ENCODE data around the gene NUDT5.
"Not testable (repeated sequence)": the region's sequence is repeated elsewhere in the genome, so short reads cannot be mapped to it uniquely, and the experiment has no call there.

DNA sequence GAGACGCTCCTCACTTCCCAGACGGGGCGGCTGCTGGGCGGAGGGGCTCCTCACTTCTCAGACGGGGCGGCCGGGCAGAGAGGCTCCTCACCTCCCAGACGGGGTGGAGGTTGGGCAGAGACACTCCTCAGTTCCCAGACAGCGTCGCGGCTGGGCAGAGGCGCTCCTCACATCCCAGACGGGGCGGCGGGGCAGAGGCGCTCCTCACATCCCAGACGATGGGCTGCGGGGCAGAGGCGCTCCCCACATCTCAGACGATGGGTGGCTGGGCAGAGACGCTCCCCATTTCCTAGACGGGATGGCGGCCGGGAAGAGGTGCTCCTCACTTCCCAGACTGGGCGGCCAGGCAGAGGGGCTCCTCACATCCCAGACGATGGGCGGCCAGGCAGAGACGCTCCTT is 30.7 kb upstream of the NUDT5 start:
- TF ChIP-seq, protein P1, sequence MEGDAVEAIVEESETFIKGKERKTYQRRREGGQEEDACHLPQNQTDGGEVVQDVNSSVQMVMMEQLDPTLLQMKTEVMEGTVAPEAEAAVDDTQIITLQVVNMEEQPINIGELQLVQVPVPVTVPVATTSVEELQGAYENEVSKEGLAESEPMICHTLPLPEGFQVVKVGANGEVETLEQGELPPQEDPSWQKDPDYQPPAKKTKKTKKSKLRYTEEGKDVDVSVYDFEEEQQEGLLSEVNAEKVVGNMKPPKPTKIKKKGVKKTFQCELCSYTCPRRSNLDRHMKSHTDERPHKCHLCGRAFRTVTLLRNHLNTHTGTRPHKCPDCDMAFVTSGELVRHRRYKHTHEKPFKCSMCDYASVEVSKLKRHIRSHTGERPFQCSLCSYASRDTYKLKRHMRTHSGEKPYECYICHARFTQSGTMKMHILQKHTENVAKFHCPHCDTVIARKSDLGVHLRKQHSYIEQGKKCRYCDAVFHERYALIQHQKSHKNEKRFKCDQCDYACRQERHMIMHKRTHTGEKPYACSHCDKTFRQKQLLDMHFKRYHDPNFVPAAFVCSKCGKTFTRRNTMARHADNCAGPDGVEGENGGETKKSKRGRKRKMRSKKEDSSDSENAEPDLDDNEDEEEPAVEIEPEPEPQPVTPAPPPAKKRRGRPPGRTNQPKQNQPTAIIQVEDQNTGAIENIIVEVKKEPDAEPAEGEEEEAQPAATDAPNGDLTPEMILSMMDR (IDR thresholded peaks at IDR 0.05; ENCODE audit: poor library complexity, severe bottlenecking) = not testable (repeated sequence)
- TF ChIP-seq, protein P2, sequence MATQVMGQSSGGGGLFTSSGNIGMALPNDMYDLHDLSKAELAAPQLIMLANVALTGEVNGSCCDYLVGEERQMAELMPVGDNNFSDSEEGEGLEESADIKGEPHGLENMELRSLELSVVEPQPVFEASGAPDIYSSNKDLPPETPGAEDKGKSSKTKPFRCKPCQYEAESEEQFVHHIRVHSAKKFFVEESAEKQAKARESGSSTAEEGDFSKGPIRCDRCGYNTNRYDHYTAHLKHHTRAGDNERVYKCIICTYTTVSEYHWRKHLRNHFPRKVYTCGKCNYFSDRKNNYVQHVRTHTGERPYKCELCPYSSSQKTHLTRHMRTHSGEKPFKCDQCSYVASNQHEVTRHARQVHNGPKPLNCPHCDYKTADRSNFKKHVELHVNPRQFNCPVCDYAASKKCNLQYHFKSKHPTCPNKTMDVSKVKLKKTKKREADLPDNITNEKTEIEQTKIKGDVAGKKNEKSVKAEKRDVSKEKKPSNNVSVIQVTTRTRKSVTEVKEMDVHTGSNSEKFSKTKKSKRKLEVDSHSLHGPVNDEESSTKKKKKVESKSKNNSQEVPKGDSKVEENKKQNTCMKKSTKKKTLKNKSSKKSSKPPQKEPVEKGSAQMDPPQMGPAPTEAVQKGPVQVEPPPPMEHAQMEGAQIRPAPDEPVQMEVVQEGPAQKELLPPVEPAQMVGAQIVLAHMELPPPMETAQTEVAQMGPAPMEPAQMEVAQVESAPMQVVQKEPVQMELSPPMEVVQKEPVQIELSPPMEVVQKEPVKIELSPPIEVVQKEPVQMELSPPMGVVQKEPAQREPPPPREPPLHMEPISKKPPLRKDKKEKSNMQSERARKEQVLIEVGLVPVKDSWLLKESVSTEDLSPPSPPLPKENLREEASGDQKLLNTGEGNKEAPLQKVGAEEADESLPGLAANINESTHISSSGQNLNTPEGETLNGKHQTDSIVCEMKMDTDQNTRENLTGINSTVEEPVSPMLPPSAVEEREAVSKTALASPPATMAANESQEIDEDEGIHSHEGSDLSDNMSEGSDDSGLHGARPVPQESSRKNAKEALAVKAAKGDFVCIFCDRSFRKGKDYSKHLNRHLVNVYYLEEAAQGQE (IDR thresholded peaks at IDR 0.05; ENCODE audit: borderline replicate concordance) = not testable (repeated sequence)
- not testable (repeated sequence) for TF ChIP-seq POLR2AphosphoS5 (IDR thresholded peaks at IDR 0.05); EP300 (conservative IDR thresholded peaks at IDR 0.05; ENCODE audit: poor library complexity, severe bottlenecking)
